Hepatocyte (in vitro differentiated cells): ENCODE measurements around the gene NSUN2. TPM values are rescaled to one million over a fixed set of nuclear protein-coding genes. Genes with fewer than 3 reads are reported as not detected.

Experiments
- DNase-seq: peaks from one replicate; pipeline ENCODE4 v3.0.0-alpha.2; 2016; ENCODE audit warnings: low spot score
- H2AFZ ChIP-seq: fragments of 200-600 bp; sonication (generic); 2 replicates; pipeline ENCODE4 v1.6.0; 2016; ENCODE audit warnings: antibody characterized with exemption, mild to moderate bottlenecking
- H3K27ac ChIP-seq: fragments of 200-600 bp; sonication (generic); 2 replicates; pipeline ENCODE4 v1.5.1; 2016; ENCODE audit warnings: mild to moderate bottlenecking
- H3K27me3 ChIP-seq: fragments of 200-600 bp; sonication (generic); 2 replicates; pipeline ENCODE4 v1.6.1; 2016
- H3K36me3 ChIP-seq: fragments of 200-600 bp; sonication (generic); replicated peaks from 2 replicates; pipeline ENCODE4 v1.5.1; 2016; ENCODE audit warnings: low read depth; ENCODE audit not compliant: insufficient read depth
- H3K4me1 ChIP-seq: fragments of 200-600 bp; sonication (generic); 2 replicates; pipeline ENCODE4 v1.5.1; 2016; ENCODE audit warnings: mild to moderate bottlenecking, moderate library complexity; ENCODE audit not compliant: insufficient read depth
- H3K4me2 ChIP-seq: fragments of 200-600 bp; sonication (generic); 2 replicates; pipeline ENCODE4 v1.6.0; 2016
- H3K4me3 ChIP-seq: fragments of 200-600 bp; sonication (generic); 2 replicates; pipeline ENCODE4 v1.5.1; 2016; ENCODE audit warnings: mild to moderate bottlenecking
- H3K79me2 ChIP-seq: fragments of 200-600 bp; sonication (generic); 2 replicates; pipeline ENCODE4 v1.6.0; 2017; ENCODE audit warnings: mild to moderate bottlenecking
- H3K9me2 ChIP-seq: fragments of 200-600 bp; sonication (generic); replicated peaks from 2 replicates; pipeline ENCODE4 v1.6.0; 2017; ENCODE audit warnings: mild to moderate bottlenecking; ENCODE audit not compliant: insufficient read depth
- H3K9me3 ChIP-seq: fragments of 200-600 bp; sonication (generic); 2 replicates; pipeline ENCODE4 v1.5.1; 2016; ENCODE audit warnings: low read depth, mild to moderate bottlenecking
- H4K20me1 ChIP-seq: fragments of 200-600 bp; sonication (generic); 2 replicates; pipeline ENCODE4 v1.6.0; 2016; ENCODE audit warnings: mild to moderate bottlenecking; ENCODE audit not compliant: insufficient read depth, poor library complexity, severe bottlenecking
- EZH2 ChIP-seq: fragments of 200-600 bp; sonication (generic); IDR thresholded peaks from 2 replicates; pipeline ENCODE4 v1.6.1; 2016; ENCODE audit warnings: antibody characterized with exemption, mild to moderate bottlenecking, borderline replicate concordance
- EZH2phosphoT487 ChIP-seq: fragments of 200-600 bp; sonication (generic); IDR thresholded peaks from one replicate; pipeline ENCODE4 v1.6.1; 2018; ENCODE audit warnings: antibody characterized with exemption, mild to moderate bottlenecking, low read depth, moderate library complexity; ENCODE audit not compliant: unreplicated experiment, severe bottlenecking
- WGBS: methylation state at CpG from one replicate; pipeline ENCODE4 v1.1.6; 2016; ENCODE audit warnings: low lambda C conversion rate; ENCODE audit errors: missing lambda C conversion rate; 5-methylcytosine and 5-hydroxymethylcytosine counted together
- polyA plus RNA-seq: library from polyadenylated mRNA; unstranded; fragments of >200 nt; fragmentation: Nextera tagmentation; extraction: Ambion mirVana; gene quantifications from 2 replicates; pipeline ENCODE4 v1.2.1, GENCODE V29; 2016
- total RNA-seq: library from RNA; depleted of rRNA; stranded (reverse); fragments of >200 nt; gene quantifications from 2 replicates; pipeline ENCODE4 v1.2.3, GENCODE V29; 2014
- TF ChIP-seq, protein P1 (sequence below): fragments of 200-600 bp; sonication (generic); IDR thresholded peaks from 2 replicates; pipeline ENCODE4 v1.5.1; 2016; ENCODE audit warnings: antibody characterized with exemption, mild to moderate bottlenecking; ENCODE audit not compliant: poor library complexity

NSUN2 gene
- total and polyA plus RNA-seq, 2 experiments from 2014 or later: 34.8 to 43.0 TPM

GRCh38 chr5:6583049-6583880, 49.6 kb downstream of the NSUN2 start:
- WGBS: 20% methylated on average over 38 of the region's 85 CpGs
- Histone ChIP-seq H2AFZ (peak overlapping the region; percentile 49), H3K4me2 (peak overlapping the region; percentile 88), H4K20me1 (no peaks in the 10 kb centered on the region), H3K4me3 (peak overlapping the region; percentile 29), H3K9me2 (no peaks in the 10 kb centered on the region), H3K27me3 (peaks cover 57% of the 10 kb centered on the region), H3K9me3 (no peaks in the 10 kb centered on the region), H3K4me1 (no peaks in the 10 kb centered on the region), H3K79me2 (no peaks in the 10 kb centered on the region), H3K36me3 (no peaks in the 10 kb centered on the region), H3K27ac (no peak overlapping the region)
- peak; percentile 69 for DNase-seq
- TF ChIP-seq, protein P1, sequence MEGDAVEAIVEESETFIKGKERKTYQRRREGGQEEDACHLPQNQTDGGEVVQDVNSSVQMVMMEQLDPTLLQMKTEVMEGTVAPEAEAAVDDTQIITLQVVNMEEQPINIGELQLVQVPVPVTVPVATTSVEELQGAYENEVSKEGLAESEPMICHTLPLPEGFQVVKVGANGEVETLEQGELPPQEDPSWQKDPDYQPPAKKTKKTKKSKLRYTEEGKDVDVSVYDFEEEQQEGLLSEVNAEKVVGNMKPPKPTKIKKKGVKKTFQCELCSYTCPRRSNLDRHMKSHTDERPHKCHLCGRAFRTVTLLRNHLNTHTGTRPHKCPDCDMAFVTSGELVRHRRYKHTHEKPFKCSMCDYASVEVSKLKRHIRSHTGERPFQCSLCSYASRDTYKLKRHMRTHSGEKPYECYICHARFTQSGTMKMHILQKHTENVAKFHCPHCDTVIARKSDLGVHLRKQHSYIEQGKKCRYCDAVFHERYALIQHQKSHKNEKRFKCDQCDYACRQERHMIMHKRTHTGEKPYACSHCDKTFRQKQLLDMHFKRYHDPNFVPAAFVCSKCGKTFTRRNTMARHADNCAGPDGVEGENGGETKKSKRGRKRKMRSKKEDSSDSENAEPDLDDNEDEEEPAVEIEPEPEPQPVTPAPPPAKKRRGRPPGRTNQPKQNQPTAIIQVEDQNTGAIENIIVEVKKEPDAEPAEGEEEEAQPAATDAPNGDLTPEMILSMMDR: peak; percentile 30
- TF ChIP-seq EZH2: peak; percentile 40
- no peak for TF ChIP-seq EZH2phosphoT487

DNA sequence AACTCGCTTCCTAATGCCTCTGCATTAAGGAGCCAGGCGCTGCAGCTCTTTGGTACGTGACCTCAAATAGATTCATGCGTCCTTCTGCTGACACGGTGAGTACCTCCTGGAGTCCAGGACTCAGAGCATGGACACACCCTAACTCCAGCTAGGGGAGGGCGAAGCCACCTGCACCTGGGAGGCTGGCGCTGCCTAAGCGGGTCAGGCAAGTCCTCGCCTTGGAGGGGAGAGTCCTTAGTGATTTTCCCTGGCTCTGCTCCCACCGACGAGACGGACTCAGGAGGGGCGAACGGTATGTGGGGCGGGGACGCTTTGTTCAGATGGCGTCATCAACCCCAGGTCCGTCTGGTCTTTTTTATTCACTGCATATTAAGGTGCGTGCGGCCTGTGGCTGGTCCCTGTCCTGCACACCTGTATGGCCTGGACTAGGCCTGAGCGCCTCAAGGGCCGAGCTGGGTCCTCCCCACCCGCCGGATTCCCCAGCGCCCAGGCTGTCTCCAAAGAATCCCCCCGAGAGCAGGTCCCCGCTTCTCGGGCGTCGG, 50.3 kb downstream of the NSUN2 start:
- H2AFZ ChIP-seq: no peak overlapping the region
- no peaks in the 10 kb centered on the region for H3K4me1 ChIP-seq
- no peaks in the 10 kb centered on the region for H3K9me3 ChIP-seq
- peak; percentile 28 for TF ChIP-seq EZH2
- TF ChIP-seq, protein P1: no peak
- TF ChIP-seq EZH2phosphoT487: no peak
- no peak for DNase-seq
- H3K27me3 ChIP-seq: peaks cover 57% of the 10 kb centered on the region
- peak overlapping the region; percentile 88 for H3K4me2 ChIP-seq
- no peak overlapping the region for H3K4me3 ChIP-seq
- WGBS: 75% methylated on average over 26 of the region's 30 CpGs
- no peaks in the 10 kb centered on the region for H3K79me2 ChIP-seq
- no peaks in the 10 kb centered on the region for H4K20me1 ChIP-seq
- H3K36me3 ChIP-seq: no peaks in the 10 kb centered on the region
- H3K9me2 ChIP-seq: no peaks in the 10 kb centered on the region
- no peak overlapping the region for H3K27ac ChIP-seq

DNA sequence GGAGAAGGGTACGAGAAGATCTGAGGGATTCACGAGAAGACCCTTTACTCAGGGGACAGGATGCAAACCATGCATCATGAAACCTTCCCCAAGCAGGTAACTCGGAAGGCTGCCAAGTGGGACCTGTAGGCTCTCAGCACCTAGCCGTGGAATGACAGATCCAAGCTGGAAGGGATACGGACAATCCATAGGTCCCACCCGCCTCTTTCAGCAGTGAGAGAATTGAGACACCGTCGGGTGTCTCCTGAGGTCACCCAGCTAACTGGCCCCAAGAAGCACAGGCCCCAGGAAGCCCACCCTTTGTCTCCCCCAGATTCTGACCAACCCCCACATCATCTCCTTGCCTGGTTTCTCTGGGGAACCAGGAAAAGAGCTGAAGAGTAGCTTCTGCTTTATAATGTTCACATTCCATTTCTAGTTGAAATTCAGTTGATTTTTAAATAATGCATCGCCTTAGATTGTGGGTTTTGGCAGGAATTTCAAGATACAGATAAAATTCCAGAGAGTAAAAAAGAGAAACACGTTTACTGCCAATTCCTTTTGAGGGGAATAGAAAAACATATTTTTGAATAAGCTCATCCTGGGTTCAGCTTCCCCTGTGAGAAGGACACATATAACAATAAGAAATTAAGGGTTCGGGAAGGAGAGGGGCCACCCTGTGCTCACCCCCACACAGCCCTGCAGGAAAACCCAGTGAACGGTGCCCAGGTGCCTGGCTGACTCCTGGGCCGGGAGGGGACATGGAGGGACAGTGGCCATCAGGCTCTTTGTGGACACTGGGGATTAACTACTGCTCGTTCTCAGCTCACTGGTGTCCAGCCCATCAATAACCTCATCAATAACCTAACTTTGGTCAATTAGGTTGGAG, 51.1 kb downstream of the NSUN2 start:
- no peak overlapping the region for H3K4me3 ChIP-seq
- no peaks in the 10 kb centered on the region for H3K79me2 ChIP-seq
- DNase-seq: no peak
- no peaks in the 10 kb centered on the region for H3K4me1 ChIP-seq
- no peaks in the 10 kb centered on the region for H3K36me3 ChIP-seq
- peaks cover 57% of the 10 kb centered on the region for H3K27me3 ChIP-seq
- TF ChIP-seq EZH2: no peak
- no peak for TF ChIP-seq EZH2phosphoT487
- TF ChIP-seq, protein P1: no peak
- H2AFZ ChIP-seq: no peak overlapping the region
- no peak overlapping the region for H3K4me2 ChIP-seq
- H4K20me1 ChIP-seq: no peaks in the 10 kb centered on the region
- H3K9me2 ChIP-seq: no peaks in the 10 kb centered on the region
- 93% methylated on average over 14 of the region's 14 CpGs for WGBS
- no peak overlapping the region for H3K27ac ChIP-seq
- no peaks in the 10 kb centered on the region for H3K9me3 ChIP-seq
